GM23338 (cell line): Measurements from ENCODE around the gene RNU7-1.

ENCODE experiments used
- CREB1 ChIP-seq: fragments of 250-450 bp; sonication (Bioruptor Pico); IDR thresholded peaks from 2 replicates; pipeline ENCODE4 v1.5.0; 2020; ENCODE audit warnings: low read depth, mild to moderate bottlenecking, moderate library complexity
- EZH2 ChIP-seq: fragments of 200-600 bp; sonication (generic); IDR thresholded peaks from one replicate; pipeline ENCODE4 v1.8.0; 2017; ENCODE audit warnings: antibody characterized with exemption, mild to moderate bottlenecking, low read depth; ENCODE audit not compliant: unreplicated experiment
- EZH2phosphoT487 ChIP-seq: fragments of 200-600 bp; sonication (generic); IDR thresholded peaks from one replicate; pipeline ENCODE4 v1.8.1; 2018; ENCODE audit warnings: antibody characterized with exemption; ENCODE audit not compliant: unreplicated experiment
- JUNB ChIP-seq: IDR thresholded peaks from one replicate; pipeline ENCODE4 v1.6.1; 2016; ENCODE audit warnings: antibody characterized with exemption; ENCODE audit not compliant: unreplicated experiment
- POLR2AphosphoS5 ChIP-seq: IDR thresholded peaks from 2 replicates; pipeline ENCODE4 v1.6.1; 2016; ENCODE audit warnings: antibody characterized with exemption, low read depth
- REST ChIP-seq: IDR thresholded peaks from one replicate; pipeline ENCODE4 v1.6.1; 2018; ENCODE audit warnings: antibody characterized with exemption; ENCODE audit not compliant: unreplicated experiment
- STAT1 ChIP-seq: IDR thresholded peaks from one replicate; pipeline ENCODE4 v1.6.1; 2016; ENCODE audit warnings: antibody characterized with exemption; ENCODE audit not compliant: unreplicated experiment
- ZNF114 ChIP-seq: fragments of 250-450 bp; sonication (Bioruptor Pico); IDR thresholded peaks from 2 replicates; pipeline ENCODE4 v1.5.0; 2020; ENCODE audit warnings: mild to moderate bottlenecking, moderate library complexity
- TF ChIP-seq, protein P1 (sequence below), 2 experiments: fragments of 200-600 bp in 1 of 2; sonication (generic) in 1 of 2; conservative IDR thresholded peaks; 2 replicates each; pipeline versions ENCODE4 v1.5.1 to v1.6.1; 2016 to 2017; ENCODE audit warnings: antibody characterized with exemption in 2 of 2, low read depth in 2 of 2, mild to moderate bottlenecking in 2 of 2, moderate library complexity in 1 of 2
- TF ChIP-seq, protein P2 (sequence below): IDR thresholded peaks from 2 replicates; pipeline ENCODE4 v1.6.1; 2016; ENCODE audit warnings: antibody characterized with exemption

- TF ChIP-seq, protein P1, sequence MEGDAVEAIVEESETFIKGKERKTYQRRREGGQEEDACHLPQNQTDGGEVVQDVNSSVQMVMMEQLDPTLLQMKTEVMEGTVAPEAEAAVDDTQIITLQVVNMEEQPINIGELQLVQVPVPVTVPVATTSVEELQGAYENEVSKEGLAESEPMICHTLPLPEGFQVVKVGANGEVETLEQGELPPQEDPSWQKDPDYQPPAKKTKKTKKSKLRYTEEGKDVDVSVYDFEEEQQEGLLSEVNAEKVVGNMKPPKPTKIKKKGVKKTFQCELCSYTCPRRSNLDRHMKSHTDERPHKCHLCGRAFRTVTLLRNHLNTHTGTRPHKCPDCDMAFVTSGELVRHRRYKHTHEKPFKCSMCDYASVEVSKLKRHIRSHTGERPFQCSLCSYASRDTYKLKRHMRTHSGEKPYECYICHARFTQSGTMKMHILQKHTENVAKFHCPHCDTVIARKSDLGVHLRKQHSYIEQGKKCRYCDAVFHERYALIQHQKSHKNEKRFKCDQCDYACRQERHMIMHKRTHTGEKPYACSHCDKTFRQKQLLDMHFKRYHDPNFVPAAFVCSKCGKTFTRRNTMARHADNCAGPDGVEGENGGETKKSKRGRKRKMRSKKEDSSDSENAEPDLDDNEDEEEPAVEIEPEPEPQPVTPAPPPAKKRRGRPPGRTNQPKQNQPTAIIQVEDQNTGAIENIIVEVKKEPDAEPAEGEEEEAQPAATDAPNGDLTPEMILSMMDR (conservative IDR thresholded peaks at IDR 0.05; ENCODE audit: low read depth in 2 of 2), result no peak
- no peak for TF ChIP-seq EZH2
- no peak for TF ChIP-seq POLR2AphosphoS5
- no peak for TF ChIP-seq CREB1 (CRISPR knock-in tag)
- TF ChIP-seq JUNB, result no peak
- no peak for TF ChIP-seq REST
- TF ChIP-seq EZH2phosphoT487, result no peak
- TF ChIP-seq, protein P2, sequence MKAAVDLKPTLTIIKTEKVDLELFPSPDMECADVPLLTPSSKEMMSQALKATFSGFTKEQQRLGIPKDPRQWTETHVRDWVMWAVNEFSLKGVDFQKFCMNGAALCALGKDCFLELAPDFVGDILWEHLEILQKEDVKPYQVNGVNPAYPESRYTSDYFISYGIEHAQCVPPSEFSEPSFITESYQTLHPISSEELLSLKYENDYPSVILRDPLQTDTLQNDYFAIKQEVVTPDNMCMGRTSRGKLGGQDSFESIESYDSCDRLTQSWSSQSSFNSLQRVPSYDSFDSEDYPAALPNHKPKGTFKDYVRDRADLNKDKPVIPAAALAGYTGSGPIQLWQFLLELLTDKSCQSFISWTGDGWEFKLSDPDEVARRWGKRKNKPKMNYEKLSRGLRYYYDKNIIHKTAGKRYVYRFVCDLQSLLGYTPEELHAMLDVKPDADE, result no peak
- no peak for TF ChIP-seq ZNF114 (CRISPR knock-in tag)
- no peak for TF ChIP-seq STAT1
These were observed 9.3 kb downstream of the RNU7-1 start for GRCh38 chr12:6952863-6953441.
